SK-N-SH treated with all-trans-retinoic acid at 6 μM for 48 hours (cell line): Measurements from ENCODE around the gene PANK2.

Experiments
- ATAC-seq: fragments of 200-7000 bp; cut with Tn5 transposase; 3 replicates; pipeline ENCODE4 v1.9.1; 2020; ENCODE audit warnings: mild to moderate bottlenecking, moderate library complexity
- ARNTL ChIP-seq: fragments of 450-650 bp; formaldehyde crosslinking; IDR thresholded peaks from 2 replicates; pipeline ENCODE4 v1.5.0; 2020; ENCODE audit warnings: low read depth, mild to moderate bottlenecking, moderate library complexity, borderline replicate concordance
- BACH2 ChIP-seq: fragments of 250-450 bp; sonication (Bioruptor Pico); IDR thresholded peaks from 2 replicates; pipeline ENCODE4 v1.9.0; 2021; ENCODE audit warnings: mild to moderate bottlenecking, borderline replicate concordance
- CSDC2 ChIP-seq: fragments of 250-450 bp; sonication (Bioruptor Pico); IDR thresholded peaks from 2 replicates; pipeline ENCODE4 v1.5.0; 2020; ENCODE audit warnings: mild to moderate bottlenecking, moderate library complexity
- ESRRG ChIP-seq: fragments of 250-450 bp; sonication (Bioruptor Pico); IDR thresholded peaks from 2 replicates; pipeline ENCODE4 v1.6.1; 2021; ENCODE audit warnings: mild to moderate bottlenecking
- GLIS3 ChIP-seq: fragments of 250-450 bp; sonication (Bioruptor Pico); IDR thresholded peaks from 2 replicates; pipeline ENCODE4 v1.5.0; 2020; ENCODE audit warnings: mild to moderate bottlenecking, moderate library complexity
- RARB ChIP-seq: fragments of 250-450 bp; sonication (Bioruptor Pico); IDR thresholded peaks from 2 replicates; pipeline ENCODE4 v1.8.0; 2021; ENCODE audit warnings: mild to moderate bottlenecking, moderate library complexity
- SNAI2 ChIP-seq: fragments of 250-450 bp; sonication (Bioruptor Pico); IDR thresholded peaks from 2 replicates; pipeline ENCODE4 v1.5.0; 2020; ENCODE audit warnings: mild to moderate bottlenecking, moderate library complexity
- TCF4 ChIP-seq: fragments of 250-450 bp; sonication (Bioruptor Pico); IDR thresholded peaks from 2 replicates; pipeline ENCODE4 v1.8.0; 2021; ENCODE audit warnings: mild to moderate bottlenecking, moderate library complexity, borderline replicate concordance
- TOX ChIP-seq: fragments of 250-450 bp; sonication (Bioruptor Pico); IDR thresholded peaks from 2 replicates; pipeline ENCODE4 v1.8.0; 2021; ENCODE audit warnings: mild to moderate bottlenecking, moderate library complexity, borderline replicate concordance
- ZC3H10 ChIP-seq: fragments of 250-450 bp; sonication (Bioruptor Pico); IDR thresholded peaks from 2 replicates; pipeline ENCODE4 v1.5.1; 2021; ENCODE audit warnings: mild to moderate bottlenecking, moderate library complexity
- ZFP3 ChIP-seq: fragments of 250-450 bp; sonication (Bioruptor Pico); IDR thresholded peaks from 2 replicates; pipeline ENCODE4 v1.5.0; 2020; ENCODE audit warnings: mild to moderate bottlenecking, moderate library complexity
- ZFP30 ChIP-seq: fragments of 450-650 bp; formaldehyde crosslinking; IDR thresholded peaks from 2 replicates; pipeline ENCODE4 v1.5.0; 2022; ENCODE audit warnings: mild to moderate bottlenecking, moderate library complexity
- ZNF565 ChIP-seq: fragments of 450-650 bp; formaldehyde crosslinking; conservative IDR thresholded peaks from 2 replicates; pipeline ENCODE4 v1.5.0; 2020; ENCODE audit warnings: low read depth, mild to moderate bottlenecking, moderate library complexity
- ZNF70 ChIP-seq: fragments of 450-650 bp; formaldehyde crosslinking; IDR thresholded peaks from 2 replicates; pipeline ENCODE4 v1.5.0; 2020; ENCODE audit warnings: mild to moderate bottlenecking, moderate library complexity
- ZNF8 ChIP-seq: fragments of 450-650 bp; formaldehyde crosslinking; IDR thresholded peaks from 2 replicates; pipeline ENCODE4 v1.5.0; 2020; ENCODE audit warnings: mild to moderate bottlenecking, moderate library complexity
- TF ChIP-seq, protein P1 (sequence below): fragments of 250-450 bp; sonication (Bioruptor Pico); IDR thresholded peaks from 2 replicates; pipeline ENCODE4 v1.5.1; 2020; ENCODE audit warnings: low read depth, mild to moderate bottlenecking, moderate library complexity
- TF ChIP-seq, protein P2 (sequence below): fragments of 250-450 bp; sonication (Bioruptor Pico); IDR thresholded peaks from 2 replicates; pipeline ENCODE4 v1.8.0; 2021; ENCODE audit warnings: low read depth, mild to moderate bottlenecking, moderate library complexity, borderline replicate concordance
- TF ChIP-seq, protein P3 (sequence below): fragments of 250-450 bp; sonication (Bioruptor Pico); IDR thresholded peaks from 2 replicates; pipeline ENCODE4 v1.8.0; 2020; ENCODE audit warnings: mild to moderate bottlenecking, moderate library complexity, borderline replicate concordance
- TF ChIP-seq, protein P4 (sequence below): fragments of 250-450 bp; sonication (Bioruptor Pico); IDR thresholded peaks from 2 replicates; pipeline ENCODE4 v1.5.1; 2021; ENCODE audit warnings: mild to moderate bottlenecking, moderate library complexity

The PANK2 gene

DNA sequence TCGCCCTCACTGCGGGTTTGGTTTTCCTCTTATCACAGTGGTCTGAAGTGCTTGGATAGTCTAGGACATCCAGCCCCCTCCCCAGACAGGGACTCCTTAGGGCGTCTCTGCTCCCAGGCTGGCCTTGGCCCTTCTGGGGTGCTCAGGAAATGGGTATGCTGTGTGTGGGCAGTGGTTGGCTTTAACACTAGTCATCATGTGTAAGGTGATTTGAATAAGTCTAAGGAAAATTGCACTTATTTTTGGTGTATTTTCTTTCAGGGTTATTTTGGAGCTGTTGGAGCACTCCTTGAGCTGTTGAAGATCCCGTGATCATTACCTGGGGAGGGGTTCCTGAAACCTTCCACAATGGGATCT, 33.8 kb downstream of the PANK2 start:
- no peak for ATAC-seq
- TF ChIP-seq, protein P1, sequence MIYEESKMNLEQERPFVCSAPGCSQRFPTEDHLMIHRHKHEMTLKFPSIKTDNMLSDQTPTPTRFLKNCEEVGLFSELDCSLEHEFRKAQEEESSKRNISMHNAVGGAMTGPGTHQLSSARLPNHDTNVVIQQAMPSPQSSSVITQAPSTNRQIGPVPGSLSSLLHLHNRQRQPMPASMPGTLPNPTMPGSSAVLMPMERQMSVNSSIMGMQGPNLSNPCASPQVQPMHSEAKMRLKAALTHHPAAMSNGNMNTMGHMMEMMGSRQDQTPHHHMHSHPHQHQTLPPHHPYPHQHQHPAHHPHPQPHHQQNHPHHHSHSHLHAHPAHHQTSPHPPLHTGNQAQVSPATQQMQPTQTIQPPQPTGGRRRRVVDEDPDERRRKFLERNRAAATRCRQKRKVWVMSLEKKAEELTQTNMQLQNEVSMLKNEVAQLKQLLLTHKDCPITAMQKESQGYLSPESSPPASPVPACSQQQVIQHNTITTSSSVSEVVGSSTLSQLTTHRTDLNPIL (CRISPR knock-in tag): no peak
- TF ChIP-seq ZC3H10 (CRISPR knock-in tag) (no peak), ZFP30 (CRISPR knock-in tag) (no peak), ZNF8 (CRISPR knock-in tag) (no peak), TOX (CRISPR knock-in tag) (no peak), ZNF70 (CRISPR knock-in tag) (no peak), ZFP3 (CRISPR knock-in tag) (no peak), GLIS3 (CRISPR knock-in tag) (no peak), TCF4 (CRISPR knock-in tag) (no peak), BACH2 (CRISPR knock-in tag) (no peak), ZNF565 (CRISPR knock-in tag) (no peak), CSDC2 (CRISPR knock-in tag) (no peak)
- TF ChIP-seq, protein P2, sequence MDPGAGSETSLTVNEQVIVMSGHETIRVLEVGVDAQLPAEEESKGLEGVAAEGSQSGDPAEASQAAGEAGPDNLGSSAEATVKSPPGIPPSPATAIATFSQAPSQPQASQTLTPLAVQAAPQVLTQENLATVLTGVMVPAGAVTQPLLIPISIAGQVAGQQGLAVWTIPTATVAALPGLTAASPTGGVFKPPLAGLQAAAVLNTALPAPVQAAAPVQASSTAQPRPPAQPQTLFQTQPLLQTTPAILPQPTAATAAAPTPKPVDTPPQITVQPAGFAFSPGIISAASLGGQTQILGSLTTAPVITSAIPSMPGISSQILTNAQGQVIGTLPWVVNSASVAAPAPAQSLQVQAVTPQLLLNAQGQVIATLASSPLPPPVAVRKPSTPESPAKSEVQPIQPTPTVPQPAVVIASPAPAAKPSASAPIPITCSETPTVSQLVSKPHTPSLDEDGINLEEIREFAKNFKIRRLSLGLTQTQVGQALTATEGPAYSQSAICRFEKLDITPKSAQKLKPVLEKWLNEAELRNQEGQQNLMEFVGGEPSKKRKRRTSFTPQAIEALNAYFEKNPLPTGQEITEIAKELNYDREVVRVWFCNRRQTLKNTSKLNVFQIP (CRISPR knock-in tag): no peak

DNA sequence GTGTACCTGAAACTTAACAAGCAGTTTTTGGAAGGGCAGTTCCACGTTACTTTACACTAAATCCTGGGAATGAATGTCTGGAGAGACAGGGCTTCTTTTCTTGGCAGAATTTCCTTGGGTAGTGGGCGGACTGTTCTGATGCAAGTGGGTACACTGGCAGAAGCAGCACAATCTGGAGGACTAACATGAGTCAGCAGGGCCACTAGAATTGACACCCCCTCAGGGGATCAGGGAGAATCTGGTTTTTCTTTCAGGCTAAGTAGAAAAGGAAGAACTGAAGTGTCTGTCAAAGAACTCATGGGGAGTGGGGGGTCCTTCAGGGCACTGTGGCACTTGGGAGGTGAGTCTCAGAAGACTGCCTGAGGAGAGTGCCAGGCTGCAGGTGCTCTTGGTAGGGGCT, 34.6 kb downstream of the PANK2 start:
- no peak for TF ChIP-seq ESRRG (CRISPR knock-in tag)
- TF ChIP-seq, protein P3, sequence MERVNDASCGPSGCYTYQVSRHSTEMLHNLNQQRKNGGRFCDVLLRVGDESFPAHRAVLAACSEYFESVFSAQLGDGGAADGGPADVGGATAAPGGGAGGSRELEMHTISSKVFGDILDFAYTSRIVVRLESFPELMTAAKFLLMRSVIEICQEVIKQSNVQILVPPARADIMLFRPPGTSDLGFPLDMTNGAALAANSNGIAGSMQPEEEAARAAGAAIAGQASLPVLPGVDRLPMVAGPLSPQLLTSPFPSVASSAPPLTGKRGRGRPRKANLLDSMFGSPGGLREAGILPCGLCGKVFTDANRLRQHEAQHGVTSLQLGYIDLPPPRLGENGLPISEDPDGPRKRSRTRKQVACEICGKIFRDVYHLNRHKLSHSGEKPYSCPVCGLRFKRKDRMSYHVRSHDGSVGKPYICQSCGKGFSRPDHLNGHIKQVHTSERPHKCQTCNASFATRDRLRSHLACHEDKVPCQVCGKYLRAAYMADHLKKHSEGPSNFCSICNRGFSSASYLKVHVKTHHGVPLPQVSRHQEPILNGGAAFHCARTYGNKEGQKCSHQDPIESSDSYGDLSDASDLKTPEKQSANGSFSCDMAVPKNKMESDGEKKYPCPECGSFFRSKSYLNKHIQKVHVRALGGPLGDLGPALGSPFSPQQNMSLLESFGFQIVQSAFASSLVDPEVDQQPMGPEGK (CRISPR knock-in tag): no peak
- TF ChIP-seq, protein P4, sequence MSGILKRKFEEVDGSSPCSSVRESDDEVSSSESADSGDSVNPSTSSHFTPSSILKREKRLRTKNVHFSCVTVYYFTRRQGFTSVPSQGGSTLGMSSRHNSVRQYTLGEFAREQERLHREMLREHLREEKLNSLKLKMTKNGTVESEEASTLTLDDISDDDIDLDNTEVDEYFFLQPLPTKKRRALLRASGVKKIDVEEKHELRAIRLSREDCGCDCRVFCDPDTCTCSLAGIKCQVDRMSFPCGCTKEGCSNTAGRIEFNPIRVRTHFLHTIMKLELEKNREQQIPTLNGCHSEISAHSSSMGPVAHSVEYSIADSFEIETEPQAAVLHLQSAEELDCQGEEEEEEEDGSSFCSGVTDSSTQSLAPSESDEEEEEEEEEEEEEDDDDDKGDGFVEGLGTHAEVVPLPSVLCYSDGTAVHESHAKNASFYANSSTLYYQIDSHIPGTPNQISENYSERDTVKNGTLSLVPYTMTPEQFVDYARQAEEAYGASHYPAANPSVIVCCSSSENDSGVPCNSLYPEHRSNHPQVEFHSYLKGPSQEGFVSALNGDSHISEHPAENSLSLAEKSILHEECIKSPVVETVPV (CRISPR knock-in tag): no peak
- no peak for TF ChIP-seq ZFP3 (CRISPR knock-in tag)
- TF ChIP-seq RARB (CRISPR knock-in tag): no peak
- TF ChIP-seq SNAI2 (CRISPR knock-in tag): no peak
- no peak for TF ChIP-seq BACH2 (CRISPR knock-in tag)
- TF ChIP-seq, protein P1 (CRISPR knock-in tag): no peak
- ATAC-seq: no peak

DNA sequence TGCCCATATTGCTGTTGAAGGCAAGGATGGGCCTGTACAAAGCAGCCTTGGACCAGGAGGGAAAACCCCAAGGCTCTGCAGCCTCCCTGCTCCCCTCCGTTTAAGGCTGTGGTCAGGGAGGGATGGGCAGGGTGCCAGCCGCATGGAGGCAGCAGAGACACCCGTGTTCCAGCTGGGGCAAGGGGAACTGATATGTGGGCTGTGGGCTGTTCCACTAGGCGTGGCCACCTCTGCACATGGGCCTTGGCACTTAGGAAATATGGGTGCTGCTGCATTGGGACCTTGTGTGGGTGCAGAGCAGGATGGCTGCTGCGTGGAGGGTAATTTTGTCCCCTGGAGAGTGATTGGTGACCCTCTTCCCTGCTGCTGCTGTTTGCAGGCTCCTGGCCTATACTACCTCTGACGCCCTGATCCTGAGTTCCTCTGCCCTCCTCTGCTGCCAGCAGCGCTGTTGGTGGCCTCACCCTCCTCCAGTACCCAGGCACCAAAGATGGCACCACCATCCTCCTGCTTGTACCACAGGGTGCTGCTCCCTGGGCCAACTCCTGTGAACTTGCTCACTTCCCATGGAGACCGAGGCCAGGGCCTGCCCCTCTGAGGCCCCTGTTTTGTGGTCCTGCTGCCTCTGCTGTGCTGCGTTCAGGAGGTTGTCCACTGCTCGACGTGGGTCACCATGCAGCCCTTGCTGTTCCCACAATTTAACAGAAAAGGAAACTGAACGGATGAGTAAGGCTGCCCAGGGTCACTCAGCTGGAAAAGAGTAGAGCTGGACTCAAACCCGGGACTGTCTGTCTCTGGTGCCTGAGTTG, 35.3 kb downstream of the PANK2 start:
- TF ChIP-seq ZC3H10 (CRISPR knock-in tag) (no peak), ZNF8 (CRISPR knock-in tag) (no peak), ZFP30 (CRISPR knock-in tag) (no peak), RARB (CRISPR knock-in tag) (no peak), TOX (CRISPR knock-in tag) (no peak), ARNTL (CRISPR knock-in tag) (no peak), ESRRG (CRISPR knock-in tag) (no peak), CSDC2 (CRISPR knock-in tag) (no peak), SNAI2 (CRISPR knock-in tag) (no peak), BACH2 (CRISPR knock-in tag) (no peak), TCF4 (CRISPR knock-in tag) (no peak), ZNF565 (CRISPR knock-in tag) (no peak), ZFP3 (CRISPR knock-in tag) (no peak)
- TF ChIP-seq, protein P3 (CRISPR knock-in tag): no peak
- TF ChIP-seq, protein P2 (CRISPR knock-in tag): no peak
- TF ChIP-seq, protein P1 (CRISPR knock-in tag): no peak
- TF ChIP-seq, protein P4 (CRISPR knock-in tag): no peak

More for the DNA sequence above, 35.3 kb downstream of the PANK2 start:
- ATAC-seq: no peak
